Thoracic aorta (tissue), 2 donors: ENCODE data around the gene SHC1. TPM values are rescaled to one million over a fixed set of nuclear protein-coding genes. Genes with fewer than 3 reads are reported as not detected.

Source experiments
- ATAC-seq: fragments of 150-250 bp; one replicate; pipeline ENCODE4 v1.8.0; 2017; ENCODE audit warnings: low read depth; ENCODE audit not compliant: insufficient number of reproducible peaks, low FRiP score
- DNase-seq: peaks from one replicate; pipeline ENCODE4 v3.0.0-alpha.2; 2020; ENCODE audit warnings: low spot score
- H3K27ac ChIP-seq, 2 donors: fragments of 200-600 bp; sonication (generic); 1 replicate in 1 of 2; 2 replicates in 1 of 2; pipeline ENCODE4 v1.5.1; 2016; ENCODE audit warnings: mild to moderate bottlenecking in 2 of 2, moderate library complexity in 2 of 2
- H3K27me3 ChIP-seq: fragments of 200-600 bp; sonication (generic); replicated peaks from 2 replicates; pipeline ENCODE4 v1.6.0; 2016; ENCODE audit warnings: mild to moderate bottlenecking; ENCODE audit not compliant: insufficient read depth
- H3K36me3 ChIP-seq: fragments of 200-600 bp; sonication (generic); one replicate; pipeline ENCODE4 v1.5.1; 2016
- H3K4me1 ChIP-seq, 2 donors: fragments of 200-600 bp; sonication (generic); 1 replicate in 1 of 2; 2 replicates in 1 of 2; pipeline versions ENCODE4 v1.5.1 to v1.6.0; 2016; ENCODE audit warnings: low read depth in 2 of 2, mild to moderate bottlenecking in 1 of 2; ENCODE audit not compliant: control insufficient read depth in 1 of 2
- H3K4me3 ChIP-seq: fragments of 200-600 bp; sonication (generic); 2 replicates; pipeline ENCODE4 v1.5.1; 2016; ENCODE audit warnings: mild to moderate bottlenecking
- H3K9me3 ChIP-seq: fragments of 200-600 bp; sonication (generic); 2 replicates; pipeline ENCODE4 v1.5.1; 2016
- total RNA-seq, 2 donors: library from RNA; depleted of rRNA; stranded (reverse); fragments of >200 nt; gene quantifications; one replicate each; pipeline versions ENCODE4 v1.1.0 to v1.2.3, GENCODE V29; 2016
- TF ChIP-seq, protein P1 (sequence below): fragments of 200-600 bp; sonication (generic); IDR thresholded peaks from one replicate; pipeline ENCODE4 v1.5.1; 2019; ENCODE audit warnings: antibody characterized with exemption

SHC1 gene
- total RNA-seq, 2 donors from 2014 or later, result 129 to 174 TPM

DNA sequence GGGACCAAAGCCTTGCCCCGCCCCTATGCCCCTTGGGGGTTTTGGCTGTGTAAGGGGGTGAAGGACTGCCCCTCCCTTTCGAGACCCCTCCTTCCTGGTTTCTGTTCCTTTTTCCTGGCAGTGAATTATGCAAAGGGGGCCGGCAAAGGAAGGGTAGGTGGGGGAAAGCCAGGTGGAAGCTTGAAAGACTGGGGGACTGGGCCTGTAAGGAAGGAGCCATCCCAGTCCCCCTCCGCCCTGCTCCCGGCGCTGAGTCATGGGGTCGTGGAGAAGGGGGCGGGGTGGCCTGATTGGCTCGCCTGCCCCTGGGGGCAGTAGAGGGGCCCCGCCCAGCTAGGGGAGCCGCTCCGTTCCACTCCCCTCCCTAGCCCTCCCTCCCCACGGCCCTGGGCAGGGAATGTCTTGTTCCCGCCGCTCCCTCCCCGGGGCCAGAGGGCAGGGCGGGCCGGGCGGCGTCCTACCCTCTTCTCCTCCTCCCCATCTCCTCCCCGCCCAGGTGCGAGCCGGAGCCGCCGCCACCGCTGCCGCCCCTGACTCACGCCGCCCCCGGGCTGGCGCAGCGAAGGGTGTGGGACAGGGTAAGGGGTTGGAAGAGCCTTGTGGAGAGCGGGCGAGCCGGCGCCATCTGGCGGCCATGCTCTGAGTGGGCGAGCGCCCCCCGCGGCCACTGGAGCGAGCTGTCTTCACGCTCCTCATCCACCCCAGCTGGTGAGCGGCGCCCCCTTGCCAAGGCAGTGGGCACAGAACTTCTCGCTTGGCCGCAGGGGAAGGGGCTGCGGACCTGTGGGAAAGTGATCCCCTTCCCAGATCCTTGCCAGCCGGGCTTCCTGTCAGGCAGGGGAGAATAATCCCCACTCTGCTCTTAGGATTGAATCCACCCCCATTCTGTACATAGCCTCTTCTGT lies 46.7 kb upstream of the SHC1 start:
- DNase-seq, result peak; percentile 70
- peaks cover 12 to 13% of the 10 kb centered on the region in 2 donors for H3K4me1 ChIP-seq
- TF ChIP-seq, protein P1, sequence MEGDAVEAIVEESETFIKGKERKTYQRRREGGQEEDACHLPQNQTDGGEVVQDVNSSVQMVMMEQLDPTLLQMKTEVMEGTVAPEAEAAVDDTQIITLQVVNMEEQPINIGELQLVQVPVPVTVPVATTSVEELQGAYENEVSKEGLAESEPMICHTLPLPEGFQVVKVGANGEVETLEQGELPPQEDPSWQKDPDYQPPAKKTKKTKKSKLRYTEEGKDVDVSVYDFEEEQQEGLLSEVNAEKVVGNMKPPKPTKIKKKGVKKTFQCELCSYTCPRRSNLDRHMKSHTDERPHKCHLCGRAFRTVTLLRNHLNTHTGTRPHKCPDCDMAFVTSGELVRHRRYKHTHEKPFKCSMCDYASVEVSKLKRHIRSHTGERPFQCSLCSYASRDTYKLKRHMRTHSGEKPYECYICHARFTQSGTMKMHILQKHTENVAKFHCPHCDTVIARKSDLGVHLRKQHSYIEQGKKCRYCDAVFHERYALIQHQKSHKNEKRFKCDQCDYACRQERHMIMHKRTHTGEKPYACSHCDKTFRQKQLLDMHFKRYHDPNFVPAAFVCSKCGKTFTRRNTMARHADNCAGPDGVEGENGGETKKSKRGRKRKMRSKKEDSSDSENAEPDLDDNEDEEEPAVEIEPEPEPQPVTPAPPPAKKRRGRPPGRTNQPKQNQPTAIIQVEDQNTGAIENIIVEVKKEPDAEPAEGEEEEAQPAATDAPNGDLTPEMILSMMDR, result peak; percentile 98
- H3K9me3 ChIP-seq, result no peaks in the 10 kb centered on the region
- peak; percentile 87 for ATAC-seq
- H3K27me3 ChIP-seq, result no peaks in the 10 kb centered on the region
- peak overlapping the region; percentile 61 to 95 for H3K27ac ChIP-seq
- H3K36me3 ChIP-seq, result no peaks in the 10 kb centered on the region
- peak overlapping the region; percentile 80 for H3K4me3 ChIP-seq

DNA sequence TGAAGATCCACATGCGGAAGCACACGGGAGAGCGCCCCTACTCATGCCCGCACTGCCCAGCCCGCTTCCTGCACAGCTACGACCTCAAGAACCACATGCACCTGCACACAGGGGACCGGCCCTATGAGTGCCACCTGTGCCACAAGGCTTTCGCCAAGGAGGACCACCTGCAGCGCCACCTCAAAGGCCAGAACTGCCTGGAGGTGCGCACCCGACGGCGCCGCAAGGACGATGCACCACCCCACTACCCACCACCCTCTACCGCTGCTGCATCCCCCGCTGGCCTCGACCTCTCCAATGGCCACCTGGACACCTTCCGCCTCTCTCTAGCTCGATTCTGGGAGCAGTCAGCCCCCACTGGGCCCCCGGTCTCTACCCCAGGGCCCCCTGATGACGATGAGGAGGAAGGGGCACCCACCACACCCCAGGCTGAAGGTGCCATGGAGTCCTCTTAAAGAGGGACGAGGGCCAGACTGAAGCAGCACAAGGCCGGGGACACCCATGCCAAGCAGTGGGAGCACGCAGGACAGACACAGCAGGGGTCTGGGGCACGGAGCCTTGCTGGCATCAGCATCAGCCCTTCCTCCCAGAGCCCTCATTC lies 45.8 kb upstream of the SHC1 start:
- no peak for ATAC-seq
- Histone ChIP-seq H3K4me1 (peaks cover 22% of the 10 kb centered on the region in 2 donors), H3K27ac (peak overlapping the region; percentile 61 to 95), H3K4me3 (no peak overlapping the region), H3K9me3 (no peaks in the 10 kb centered on the region), H3K36me3 (no peaks in the 10 kb centered on the region), H3K27me3 (no peaks in the 10 kb centered on the region)
- no peak for DNase-seq
- TF ChIP-seq, protein P1, result no peak

DNA sequence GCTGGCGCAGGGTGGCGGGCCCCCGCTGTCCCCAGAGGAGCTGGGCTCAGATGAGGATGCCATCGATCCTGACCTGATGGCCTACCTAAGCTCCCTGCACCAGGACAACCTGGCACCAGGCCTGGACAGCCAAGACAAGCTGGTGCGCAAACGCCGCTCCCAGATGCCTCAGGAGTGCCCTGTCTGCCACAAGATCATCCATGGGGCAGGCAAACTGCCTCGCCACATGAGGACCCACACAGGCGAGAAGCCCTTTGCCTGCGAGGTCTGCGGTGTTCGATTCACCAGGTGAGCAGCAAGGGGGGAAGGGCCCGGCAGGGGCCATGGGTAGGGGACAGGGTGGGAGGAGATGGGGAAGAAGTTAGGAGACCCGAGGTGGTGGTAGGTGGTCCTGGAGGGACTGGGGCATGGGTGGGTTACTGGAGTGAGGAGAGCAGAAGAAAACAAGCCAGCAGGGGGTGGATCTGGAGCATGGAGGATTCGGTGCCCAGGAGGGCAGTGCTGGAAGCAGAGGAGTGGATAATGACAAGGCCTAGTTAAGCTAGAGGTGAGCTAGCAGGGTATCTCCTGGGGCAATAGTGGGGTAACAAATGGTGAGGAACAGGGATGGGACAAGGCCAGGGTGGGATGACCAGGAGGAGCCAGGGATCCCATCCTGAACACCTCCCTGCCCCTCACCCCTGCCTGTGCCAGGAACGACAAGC lies 45.1 kb upstream of the SHC1 start:
- peaks cover 27 to 28% of the 10 kb centered on the region in 2 donors for H3K4me1 ChIP-seq
- TF ChIP-seq, protein P1, result no peak
- no peak for DNase-seq

DNA sequence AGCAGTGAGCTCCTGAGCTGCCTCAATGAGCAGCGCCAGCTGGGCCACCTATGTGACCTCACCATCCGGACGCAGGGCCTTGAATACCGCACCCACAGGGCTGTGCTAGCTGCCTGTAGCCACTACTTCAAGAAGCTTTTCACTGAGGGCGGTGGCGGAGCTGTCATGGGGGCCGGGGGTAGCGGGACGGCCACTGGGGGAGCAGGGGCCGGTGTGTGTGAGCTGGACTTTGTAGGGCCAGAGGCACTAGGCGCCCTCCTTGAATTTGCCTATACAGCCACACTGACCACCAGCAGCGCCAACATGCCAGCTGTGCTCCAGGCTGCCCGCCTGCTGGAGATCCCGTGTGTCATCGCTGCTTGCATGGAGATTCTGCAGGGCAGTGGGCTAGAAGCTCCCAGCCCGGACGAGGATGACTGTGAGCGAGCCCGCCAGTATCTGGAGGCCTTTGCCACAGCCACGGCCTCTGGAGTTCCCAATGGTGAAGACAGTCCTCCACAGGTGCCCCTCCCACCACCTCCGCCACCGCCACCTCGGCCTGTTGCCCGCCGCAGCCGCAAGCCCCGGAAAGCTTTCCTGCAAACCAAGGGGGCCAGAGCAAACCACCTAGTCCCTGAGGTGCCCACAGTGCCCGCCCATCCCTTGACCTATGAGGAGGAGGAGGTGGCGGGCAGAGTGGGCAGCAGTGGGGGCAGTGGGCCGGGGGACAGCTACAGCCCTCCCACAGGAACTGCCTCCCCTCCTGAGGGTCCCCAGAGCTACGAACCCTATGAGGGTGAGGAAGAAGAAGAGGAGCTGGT lies 44.4 kb upstream of the SHC1 start:
- Histone ChIP-seq H3K36me3 (no peaks in the 10 kb centered on the region), H3K27me3 (no peaks in the 10 kb centered on the region), H3K4me1 (peaks cover 27 to 33% of the 10 kb centered on the region in 2 donors), H3K9me3 (no peaks in the 10 kb centered on the region), H3K4me3 (no peak overlapping the region), H3K27ac (no peak overlapping the region)
- DNase-seq (no peak), ATAC-seq (no peak)
- TF ChIP-seq, protein P1, result no peak

More for the DNA sequence above, 45.1 kb upstream of the SHC1 start:
- Histone ChIP-seq H3K27ac (no peak overlapping the region), H3K36me3 (no peaks in the 10 kb centered on the region), H3K27me3 (no peaks in the 10 kb centered on the region), H3K9me3 (no peaks in the 10 kb centered on the region), H3K4me3 (no peak overlapping the region)
- ATAC-seq, result no peak
